Endodermal cell (in vitro differentiated cells): ENCODE data around the gene ARHGEF2. TPM values are rescaled to one million over a fixed set of nuclear protein-coding genes. Genes with fewer than 3 reads are reported as not detected.

Experiments used
- DNase-seq: peaks from one replicate; pipeline ENCODE4 v3.0.0-alpha.2; 2017
- H3K27ac ChIP-seq: 2 replicates; pipeline ENCODE4 v1.5.1; 2013; ENCODE audit warnings: mild to moderate bottlenecking, low read depth, low read length, moderate library complexity
- H3K27me3 ChIP-seq: 2 replicates; pipeline ENCODE4 v1.6.1; 2013; ENCODE audit warnings: mild to moderate bottlenecking, low read length, moderate library complexity; ENCODE audit not compliant: insufficient read depth, control insufficient read depth, poor library complexity, severe bottlenecking
- H3K36me3 ChIP-seq: 2 replicates; pipeline ENCODE4 v1.7.0; 2013; ENCODE audit warnings: mild to moderate bottlenecking, low read length, moderate library complexity; ENCODE audit not compliant: control insufficient read depth, insufficient read depth
- H3K4me1 ChIP-seq: one replicate; pipeline ENCODE4 v1.7.0; 2013; ENCODE audit warnings: low read length; ENCODE audit not compliant: control insufficient read depth, insufficient read depth
- H3K4me3 ChIP-seq: 2 replicates; pipeline ENCODE4 v1.5.1; 2013; ENCODE audit warnings: mild to moderate bottlenecking, low read length, moderate library complexity
- H3K9ac ChIP-seq: 2 replicates; pipeline ENCODE4 v1.6.1; 2013; ENCODE audit warnings: mild to moderate bottlenecking, low read length, moderate library complexity; ENCODE audit not compliant: poor library complexity, severe bottlenecking; ENCODE audit errors: extremely low read depth
- H3K9me3 ChIP-seq: 2 replicates; pipeline ENCODE4 v1.6.1; 2013; ENCODE audit warnings: mild to moderate bottlenecking, low read length, moderate library complexity; ENCODE audit not compliant: control insufficient read depth
- H3K27ac Mint-ChIP-seq: 2 replicates; pipeline ENCODE4 v1.8.0; 2020; ENCODE audit warnings: mixed read lengths
- H3K27me3 Mint-ChIP-seq: 2 replicates; pipeline ENCODE4 v1.8.0; 2021; ENCODE audit warnings: mild to moderate bottlenecking, mixed read lengths; ENCODE audit not compliant: insufficient read depth
- H3K36me3 Mint-ChIP-seq: 2 replicates; pipeline ENCODE4 v1.8.0; 2020; ENCODE audit warnings: low read depth, mixed read lengths
- H3K4me1 Mint-ChIP-seq: 2 replicates; pipeline ENCODE4 v1.8.0; 2020; ENCODE audit warnings: mixed read lengths
- H3K4me3 Mint-ChIP-seq: 2 replicates; pipeline ENCODE4 v1.8.0; 2020; ENCODE audit warnings: mild to moderate bottlenecking, moderate library complexity, mixed read lengths
- H3K9me3 Mint-ChIP-seq: 2 replicates; pipeline ENCODE4 v1.8.0; 2020; ENCODE audit warnings: mild to moderate bottlenecking, mixed read lengths
- WGBS, 2 experiments: methylation state at CpG; one replicate each; pipeline versions ENCODE4 v1.1.5 to v1.1.7; 2013; ENCODE audit warnings: missing lambda C conversion rate in 2 of 2, mixed read lengths in 1 of 2; ENCODE audit not compliant: insufficient coverage in 1 of 2, insufficient read length in 1 of 2; 5-methylcytosine and 5-hydroxymethylcytosine counted together
- total RNA-seq, 2 donors: library from RNA; stranded (reverse); fragmentation: NEBNext Ultra II Directional in 1 of 2; extraction: Animal tissue kit (Norgen Biotek cat#: 25700) in 1 of 2; gene quantifications; 2 replicates in 1 of 2; 3 replicates in 1 of 2; pipeline ENCODE4 v1.2.1, GENCODE V29; 2021
- TF ChIP-seq, protein P1 (sequence below): fragments of 200-600 bp; sonication (generic); conservative IDR thresholded peaks from 2 replicates; pipeline ENCODE4 v1.5.0; 2021; ENCODE audit warnings: antibody characterized with exemption, mild to moderate bottlenecking

The ARHGEF2 gene
- total RNA-seq, 2 donors from 2014 or later: 134 to 147 TPM

DNA sequence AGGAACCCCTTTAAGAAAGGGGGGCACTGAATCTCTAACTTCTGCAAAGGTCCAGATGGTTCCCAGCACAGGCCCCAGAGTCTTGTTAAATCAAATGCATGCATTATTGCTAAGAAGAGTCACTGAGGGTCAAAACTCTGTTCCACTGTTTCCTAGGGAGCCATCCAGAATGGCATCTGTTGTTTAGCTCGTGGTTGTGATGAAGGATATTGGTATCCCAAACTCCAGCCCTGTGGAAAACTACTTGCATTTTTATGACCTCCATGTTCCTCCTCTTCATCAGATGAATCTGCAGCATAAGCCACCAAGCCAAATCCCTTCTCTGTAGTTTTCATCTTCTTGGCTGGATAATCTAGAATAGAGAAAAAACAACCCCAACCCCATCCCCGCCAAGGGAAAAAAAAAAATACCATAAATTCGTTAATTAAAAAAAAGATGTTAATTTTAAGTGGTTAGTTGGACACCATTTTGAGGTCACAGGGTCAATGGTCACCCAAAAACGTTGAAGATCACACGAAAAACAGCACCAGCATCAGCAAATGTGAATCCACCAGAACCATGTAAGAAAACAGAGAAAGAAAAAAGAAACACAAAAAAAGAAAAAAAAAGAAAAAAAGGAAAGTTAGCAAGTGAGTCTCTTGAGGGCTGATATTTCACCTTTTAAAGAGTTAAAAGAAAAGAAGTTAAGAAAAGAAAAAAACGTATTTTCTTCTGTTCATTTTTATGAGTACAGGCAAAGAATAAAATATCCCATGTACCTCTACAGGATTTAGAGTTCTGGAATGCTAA lies 64.2 kb downstream of the ARHGEF2 start:
- H3K36me3 ChIP-seq: peaks cover 78% of the 10 kb centered on the region

DNA sequence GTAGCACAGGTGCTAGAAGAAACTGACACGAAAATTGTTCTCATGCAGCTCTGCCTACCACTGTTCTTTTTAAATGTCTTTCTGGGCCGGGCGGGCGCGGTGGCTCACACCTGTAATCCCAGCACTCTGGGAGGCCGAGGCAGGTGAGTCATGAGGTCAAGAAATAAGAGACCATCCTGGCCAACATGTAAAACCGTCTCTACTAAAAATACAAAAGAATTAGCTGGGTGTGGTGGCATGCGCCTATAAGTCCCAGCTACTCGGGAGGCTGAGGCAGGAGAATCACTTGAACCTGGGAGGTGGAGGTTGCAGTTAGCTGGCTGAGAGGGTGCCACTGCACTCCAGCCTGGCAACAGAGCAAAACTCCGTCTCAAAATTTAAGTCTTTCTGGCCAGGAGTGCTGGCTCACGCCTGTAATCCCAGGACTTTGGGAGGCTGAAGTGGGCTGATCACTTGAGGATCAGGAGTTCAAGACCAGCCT lies 66.3 kb downstream of the ARHGEF2 start:
- peaks cover 61% of the 10 kb centered on the region for H3K36me3 Mint-ChIP-seq
- H3K9me3 Mint-ChIP-seq: no peaks in the 10 kb centered on the region
- peaks cover 78% of the 10 kb centered on the region for H3K36me3 ChIP-seq

More for the DNA sequence above, 64.2 kb downstream of the ARHGEF2 start:
- WGBS, 2 experiments: 60 to 92% methylated on average over 1 to 5 of the region's 6 CpGs
- Histone ChIP-seq H3K4me3 (no peak overlapping the region), H3K9me3 (no peaks in the 10 kb centered on the region), H3K27ac (no peak overlapping the region), H3K9ac (no peak overlapping the region), H3K4me1 (no peaks in the 10 kb centered on the region), H3K27me3 (no peaks in the 10 kb centered on the region)
- Mint-ChIP-seq H3K4me1 (peaks cover 13% of the 10 kb centered on the region), H3K27me3 (no peaks in the 10 kb centered on the region), H3K27ac (no peak overlapping the region), H3K4me3 (no peak overlapping the region), H3K9me3 (no peaks in the 10 kb centered on the region), H3K36me3 (peaks cover 70% of the 10 kb centered on the region)
- no peak for DNase-seq
- TF ChIP-seq, protein P1, sequence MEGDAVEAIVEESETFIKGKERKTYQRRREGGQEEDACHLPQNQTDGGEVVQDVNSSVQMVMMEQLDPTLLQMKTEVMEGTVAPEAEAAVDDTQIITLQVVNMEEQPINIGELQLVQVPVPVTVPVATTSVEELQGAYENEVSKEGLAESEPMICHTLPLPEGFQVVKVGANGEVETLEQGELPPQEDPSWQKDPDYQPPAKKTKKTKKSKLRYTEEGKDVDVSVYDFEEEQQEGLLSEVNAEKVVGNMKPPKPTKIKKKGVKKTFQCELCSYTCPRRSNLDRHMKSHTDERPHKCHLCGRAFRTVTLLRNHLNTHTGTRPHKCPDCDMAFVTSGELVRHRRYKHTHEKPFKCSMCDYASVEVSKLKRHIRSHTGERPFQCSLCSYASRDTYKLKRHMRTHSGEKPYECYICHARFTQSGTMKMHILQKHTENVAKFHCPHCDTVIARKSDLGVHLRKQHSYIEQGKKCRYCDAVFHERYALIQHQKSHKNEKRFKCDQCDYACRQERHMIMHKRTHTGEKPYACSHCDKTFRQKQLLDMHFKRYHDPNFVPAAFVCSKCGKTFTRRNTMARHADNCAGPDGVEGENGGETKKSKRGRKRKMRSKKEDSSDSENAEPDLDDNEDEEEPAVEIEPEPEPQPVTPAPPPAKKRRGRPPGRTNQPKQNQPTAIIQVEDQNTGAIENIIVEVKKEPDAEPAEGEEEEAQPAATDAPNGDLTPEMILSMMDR: no peak

DNA sequence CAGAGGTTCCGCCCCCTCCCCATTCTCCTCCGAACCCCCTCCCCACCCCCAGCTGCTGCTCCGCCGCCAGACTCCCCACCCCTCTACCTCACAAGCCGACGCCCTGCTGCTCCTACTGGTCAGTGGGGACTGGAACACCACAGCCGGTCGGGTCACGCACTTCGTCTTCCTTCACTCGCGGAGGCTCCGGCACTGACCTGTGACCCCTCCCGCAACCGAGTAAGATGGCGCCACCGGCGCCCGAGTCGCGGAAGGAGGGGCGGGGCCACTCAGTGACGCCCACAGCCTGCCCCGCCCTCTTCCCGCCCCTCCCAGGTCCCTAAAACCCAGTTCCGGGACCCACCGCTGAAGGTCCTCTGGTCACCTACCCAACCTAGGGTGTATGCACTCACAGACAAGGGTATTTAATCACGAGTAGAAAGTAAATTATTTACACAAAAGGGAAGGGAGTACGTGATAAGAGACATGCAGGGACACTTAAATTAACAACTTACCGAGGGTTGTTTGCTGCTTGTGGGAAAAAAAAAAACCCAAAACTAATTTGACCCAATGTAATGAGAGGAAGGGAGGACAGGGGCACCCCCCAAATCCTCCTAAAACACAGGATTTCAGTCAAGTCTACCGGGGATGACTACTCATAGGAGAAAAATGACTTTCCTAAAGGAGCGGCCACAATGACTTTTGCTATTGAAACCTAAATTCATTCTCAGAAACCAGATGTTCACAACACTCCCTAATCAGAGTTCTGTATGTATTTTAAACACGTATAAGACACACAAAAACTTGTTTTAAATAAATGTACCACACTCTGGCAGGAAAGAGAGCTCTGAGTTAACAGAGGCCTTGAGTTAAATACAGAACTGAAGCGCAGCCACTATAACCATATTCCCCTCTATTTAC lies 66.9 kb downstream of the ARHGEF2 start, which contains the start of gene RIT1:
Gene RIT1, minus strand, starts transcription at position 194 of the 900 bp plus-strand sequence. CDS start 588 bp downstream, outside the sequence.
- H3K9me3 Mint-ChIP-seq: no peaks in the 10 kb centered on the region

More for the DNA sequence above, 66.3 kb downstream of the ARHGEF2 start:
- WGBS, 2 experiments: 92 to 96% methylated on average over 9 to 11 of the region's 11 CpGs
- Mint-ChIP-seq H3K27ac (peak overlapping the region; percentile 95), H3K27me3 (no peaks in the 10 kb centered on the region), H3K4me3 (peak overlapping the region; percentile 89), H3K4me1 (peaks cover 13% of the 10 kb centered on the region)
- TF ChIP-seq, protein P1: no peak
- Histone ChIP-seq H3K27ac (no peak overlapping the region), H3K4me1 (no peaks in the 10 kb centered on the region), H3K27me3 (no peaks in the 10 kb centered on the region), H3K4me3 (no peak overlapping the region), H3K9ac (no peak overlapping the region), H3K9me3 (no peaks in the 10 kb centered on the region)
- peak; percentile 67 for DNase-seq

More for the DNA sequence above, 66.9 kb downstream of the ARHGEF2 start, which contains the start of gene RIT1:
- peak within 1 kb of the TSS; percentile 94 for H3K4me3 ChIP-seq
- H3K9ac ChIP-seq: peak within 1 kb of the TSS; percentile 69
- TF ChIP-seq, protein P1: no peak
- peak within 1 kb of the TSS; percentile 95 for H3K27ac Mint-ChIP-seq
- no peaks in the 10 kb centered on the region for H3K27me3 ChIP-seq
- H3K27me3 Mint-ChIP-seq: no peaks in the 10 kb centered on the region
- peaks cover 76% of the 10 kb centered on the region for H3K36me3 ChIP-seq
- WGBS, 2 experiments: 9 to 14% methylated on average over 10 to 33 of the region's 34 CpGs
- H3K9me3 ChIP-seq: no peaks in the 10 kb centered on the region
- peaks cover 13% of the 10 kb centered on the region for H3K4me1 Mint-ChIP-seq
- no peak within 1 kb of the TSS for H3K27ac ChIP-seq
- peaks cover 58% of the 10 kb centered on the region for H3K36me3 Mint-ChIP-seq
- H3K4me1 ChIP-seq: no peaks in the 10 kb centered on the region
- peak; percentile 96 for DNase-seq
- peak within 1 kb of the TSS; percentile 89 for H3K4me3 Mint-ChIP-seq
